NCI-H748 treated with DMSO at 0.1 percent for 48 hours (cell line): ENCODE measurements around the gene UQCR10.

Experiments
- DNase-seq: peaks from one replicate; lab custom pipeline; 2025; lab: John Stamatoyannopoulos, UW

The UQCR10 gene

DNA sequence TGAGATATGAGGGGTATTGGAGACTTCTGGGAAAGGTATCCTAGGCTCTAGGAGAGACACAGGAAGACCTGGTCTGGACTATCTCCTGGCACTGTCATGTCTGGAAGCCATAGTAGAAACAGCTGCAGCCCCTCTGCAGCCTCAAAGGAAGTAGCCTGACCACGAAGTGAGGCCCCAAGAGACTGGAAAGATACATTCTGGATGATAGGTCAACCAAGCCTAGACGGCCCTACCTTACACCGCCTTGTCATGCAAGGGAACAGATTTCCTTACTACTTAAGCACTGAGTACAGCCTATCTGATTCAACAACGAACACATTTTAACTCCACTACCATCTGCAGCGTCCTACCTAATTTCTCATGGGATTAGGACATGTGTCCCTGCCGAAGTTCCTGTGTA lies 31.1 kb downstream of the UQCR10 start:
- DNase-seq: no peak

DNA sequence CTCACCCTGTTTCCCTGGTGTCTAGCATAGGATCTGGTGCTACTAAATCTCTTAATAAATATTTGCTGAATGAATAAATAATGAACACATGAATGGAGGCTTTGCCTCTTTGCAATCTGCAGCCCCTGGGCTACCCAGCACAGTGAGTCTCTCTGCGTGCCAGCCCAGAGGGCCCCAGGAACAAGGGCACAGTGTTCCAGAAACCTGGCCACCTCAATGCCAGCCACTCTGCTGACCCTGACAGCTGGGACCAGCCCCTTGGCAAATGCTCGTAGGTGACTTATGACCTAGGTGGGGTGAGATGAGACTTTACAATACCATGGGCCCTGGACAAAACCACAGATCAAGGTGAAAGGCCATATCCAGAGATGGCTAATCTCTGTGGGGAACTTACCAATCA lies 31.6 kb downstream of the UQCR10 start:
- DNase-seq: no peak

DNA sequence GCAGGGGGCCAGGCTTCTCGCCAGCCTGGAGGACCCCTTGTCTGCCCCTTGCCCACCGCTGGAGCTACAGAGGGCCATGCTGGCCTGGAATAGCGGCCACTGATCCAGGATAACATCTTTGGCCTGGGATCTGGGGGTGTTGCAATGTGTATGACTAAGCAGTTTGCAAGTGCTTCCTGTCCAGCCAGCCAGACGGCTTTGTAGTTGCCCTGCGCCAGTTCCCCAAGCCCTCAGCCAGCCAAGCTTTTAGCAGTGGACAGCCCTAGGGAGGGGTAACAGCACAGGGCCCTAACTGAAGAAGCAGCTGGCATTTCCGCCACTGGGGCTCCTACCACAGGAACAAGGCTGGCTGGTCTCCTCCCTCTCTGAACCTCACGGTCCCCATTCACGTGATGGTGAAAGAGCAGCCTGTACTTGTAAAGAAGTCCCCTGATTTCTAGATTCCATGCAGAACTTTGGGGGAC lies 32.1 kb downstream of the UQCR10 start:
- no peak for DNase-seq

DNA sequence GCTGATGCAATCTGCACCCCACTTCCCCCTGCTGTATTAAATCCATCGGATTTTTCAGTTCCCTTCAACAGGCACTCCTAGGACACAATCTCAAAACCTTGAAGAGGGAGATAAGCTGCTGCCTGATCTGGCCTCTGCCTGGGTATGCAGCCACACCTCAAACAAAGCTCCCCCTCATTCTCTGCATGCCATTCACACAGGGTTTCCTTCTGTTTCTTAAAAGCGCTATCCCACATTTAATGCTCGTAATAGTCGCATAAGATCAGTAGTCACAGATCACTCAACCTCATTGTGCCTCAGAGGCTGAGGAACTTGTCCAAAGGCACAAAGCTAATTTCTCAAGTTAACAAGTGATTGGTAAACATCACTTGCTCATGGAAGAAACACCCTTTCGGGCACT lies 34.0 kb downstream of the UQCR10 start:
- DNase-seq: no peak

DNA sequence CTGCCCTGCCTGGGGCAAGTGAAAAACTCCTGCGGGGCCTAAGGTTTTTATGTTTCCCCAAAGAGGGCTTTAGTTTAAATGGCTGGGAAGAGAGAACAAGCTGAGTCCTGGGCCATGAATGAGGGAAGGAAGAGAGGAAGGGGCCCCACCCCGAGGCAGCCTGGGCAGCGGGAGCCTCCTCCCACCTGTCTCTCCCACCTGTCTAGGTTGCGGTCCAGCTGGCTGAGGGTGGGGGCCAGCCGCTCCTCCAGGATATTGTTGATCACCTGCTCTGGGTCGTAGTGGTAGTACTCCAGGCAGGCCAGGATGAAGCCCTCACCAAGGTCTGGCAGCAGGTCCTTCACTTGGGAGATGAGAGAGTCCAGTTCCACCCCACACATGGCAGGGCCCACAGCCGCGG lies 34.6 kb downstream of the UQCR10 start:
- no peak for DNase-seq

DNA sequence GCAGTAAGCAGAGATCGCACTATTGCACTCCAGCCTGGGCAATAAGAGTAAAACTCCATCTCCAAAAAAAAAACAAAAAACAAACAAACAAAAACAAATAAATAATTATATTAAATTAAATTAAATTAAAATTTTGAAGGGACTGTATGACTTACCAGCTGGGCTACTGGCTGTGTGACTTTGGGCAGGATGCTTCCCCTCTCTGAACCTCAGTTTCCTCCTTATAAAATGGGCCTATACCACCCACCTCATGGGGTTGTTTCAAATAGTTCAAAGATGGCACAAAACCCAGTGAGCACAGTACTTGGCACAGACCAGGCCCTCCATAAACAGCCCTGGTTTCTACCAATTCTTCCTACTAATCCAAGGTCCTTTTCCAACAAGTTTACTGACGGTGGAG lies 36.0 kb downstream of the UQCR10 start:
- no peak for DNase-seq

DNA sequence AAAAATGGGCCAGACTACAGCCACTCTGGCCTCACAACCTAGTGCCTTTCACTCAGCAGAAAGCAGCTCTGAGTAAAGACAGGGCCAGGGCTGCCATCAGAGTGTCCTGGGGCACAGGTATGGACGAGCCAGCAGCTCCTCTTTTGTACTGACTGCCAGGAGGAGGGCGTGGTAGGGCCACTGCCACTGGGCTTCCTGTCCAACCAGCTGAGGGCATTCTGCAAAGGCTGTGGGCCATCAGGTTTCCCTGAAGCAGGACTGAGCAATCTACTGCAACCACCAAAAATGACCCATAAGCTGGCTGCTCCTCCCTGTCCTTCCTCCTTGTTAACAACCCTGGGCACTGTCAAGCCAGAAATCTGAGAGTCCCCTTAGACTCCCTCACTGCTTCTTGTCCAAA lies 37.8 kb downstream of the UQCR10 start:
- DNase-seq: no peak

DNA sequence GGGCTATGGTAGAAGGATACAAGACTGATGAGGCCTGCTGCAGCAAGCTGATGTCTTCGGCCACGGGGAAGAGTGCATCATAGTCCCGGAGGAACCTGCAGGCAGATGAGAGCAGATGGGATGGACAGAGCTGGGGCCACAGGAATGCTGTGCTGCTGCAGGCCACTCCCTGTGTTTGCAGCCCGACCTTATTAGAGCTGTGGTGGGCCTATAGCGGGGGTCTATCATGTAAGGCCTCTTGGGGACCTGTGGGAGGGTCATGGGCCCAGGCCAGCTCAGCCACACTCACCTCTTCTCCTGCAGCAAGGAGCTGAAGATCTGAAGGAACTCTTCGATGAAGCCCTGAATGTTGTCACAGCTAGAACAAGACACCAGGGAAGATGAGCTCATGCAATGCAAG lies 39.0 kb downstream of the UQCR10 start:
- DNase-seq: no peak

DNA sequence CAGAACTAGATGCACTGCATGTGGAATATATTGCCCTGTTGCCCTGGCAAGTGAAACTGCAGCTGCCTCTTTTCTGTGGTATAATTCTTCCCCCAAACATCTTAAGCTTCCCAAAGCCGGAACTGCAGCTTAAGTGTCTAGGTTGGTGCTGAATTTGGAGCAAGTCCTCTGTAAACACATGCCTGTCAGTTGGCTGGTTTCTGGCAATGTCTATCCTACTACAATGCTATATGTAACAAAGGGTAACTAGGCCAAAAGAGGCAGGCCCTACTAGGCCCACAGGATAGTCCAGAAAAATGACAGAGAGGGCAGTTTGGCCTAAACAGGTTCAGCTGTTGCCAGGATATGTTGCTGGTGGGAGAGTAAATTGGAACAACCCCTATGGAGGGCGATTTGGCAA lies 43.0 kb downstream of the UQCR10 start:
- DNase-seq: no peak

DNA sequence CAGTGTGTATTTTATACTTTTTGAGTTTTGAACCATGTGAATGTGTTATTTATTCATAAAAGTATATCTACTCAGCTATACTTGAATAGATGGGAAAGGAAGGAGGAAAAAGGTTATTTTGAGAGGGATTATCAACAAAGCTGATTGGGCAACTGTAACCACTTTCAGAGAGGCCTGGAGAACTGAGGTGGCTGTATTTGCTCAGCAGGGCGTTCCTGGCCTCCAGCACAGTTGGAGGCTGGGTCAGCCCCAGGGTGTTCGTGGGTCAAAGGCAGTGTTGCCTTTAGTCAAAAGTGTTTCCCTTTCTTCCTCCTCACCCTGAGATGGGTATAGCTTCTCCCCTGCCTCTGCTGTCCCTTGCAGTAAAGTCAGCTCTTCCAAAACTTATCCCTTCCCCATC lies 44.2 kb downstream of the UQCR10 start:
- no peak for DNase-seq

DNA sequence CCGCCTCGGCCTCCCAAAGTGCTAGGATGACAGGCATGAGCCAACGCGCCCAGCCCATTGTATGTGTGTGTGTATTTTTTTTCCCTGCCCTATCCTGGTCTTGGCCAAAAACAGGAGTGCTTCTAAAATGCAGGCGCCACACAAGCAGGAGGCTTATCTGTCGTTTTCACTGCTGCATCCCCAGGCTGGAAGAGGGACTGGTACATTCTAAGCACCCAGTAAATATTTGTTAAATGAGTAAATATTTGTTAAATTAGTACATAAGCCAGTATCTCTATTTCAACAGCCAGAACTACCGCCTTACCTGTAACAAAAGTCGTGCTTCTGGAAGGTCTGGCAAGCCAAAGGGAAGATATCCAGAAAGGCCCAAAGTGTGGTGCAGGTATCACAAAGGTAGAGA lies 46.0 kb downstream of the UQCR10 start:
- no peak for DNase-seq

DNA sequence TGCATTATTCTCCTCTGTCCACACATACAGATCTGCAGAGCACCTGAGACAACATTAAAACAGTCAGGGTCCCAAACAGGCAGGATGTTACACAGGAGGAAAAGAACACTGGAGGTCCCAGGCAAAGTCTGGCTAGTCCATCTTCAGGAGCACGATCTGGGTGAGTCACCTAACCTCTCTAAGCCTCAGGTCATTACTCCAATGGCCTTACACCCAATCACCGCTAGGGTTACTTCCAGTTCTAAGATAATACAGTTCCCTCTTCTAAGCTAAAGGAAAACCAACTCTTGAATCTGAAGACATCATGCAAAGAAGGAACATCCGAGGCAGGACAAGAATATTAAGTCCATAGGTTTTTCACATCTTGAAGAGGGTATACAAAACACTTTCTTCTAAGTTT lies 46.4 kb downstream of the UQCR10 start:
- no peak for DNase-seq

DNA sequence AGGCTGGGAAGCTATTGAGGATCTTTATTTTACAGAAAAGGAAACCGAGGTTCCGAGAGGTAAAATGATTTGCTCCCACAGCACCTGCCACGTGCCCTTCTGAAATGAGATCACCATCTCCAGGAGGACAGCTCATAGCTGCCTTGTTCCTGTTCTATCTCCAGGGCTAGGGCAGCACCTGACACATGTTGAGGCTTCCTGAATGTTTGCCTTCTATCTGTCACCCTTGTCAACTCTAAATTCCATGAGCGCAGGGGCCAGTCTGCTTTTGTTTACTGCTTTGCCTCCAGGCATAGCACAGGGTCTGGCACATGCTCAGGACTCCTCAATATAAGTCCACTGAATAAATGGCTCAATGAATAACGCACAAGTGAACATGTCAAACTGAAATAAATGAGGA lies 46.8 kb downstream of the UQCR10 start:
- no peak for DNase-seq

DNA sequence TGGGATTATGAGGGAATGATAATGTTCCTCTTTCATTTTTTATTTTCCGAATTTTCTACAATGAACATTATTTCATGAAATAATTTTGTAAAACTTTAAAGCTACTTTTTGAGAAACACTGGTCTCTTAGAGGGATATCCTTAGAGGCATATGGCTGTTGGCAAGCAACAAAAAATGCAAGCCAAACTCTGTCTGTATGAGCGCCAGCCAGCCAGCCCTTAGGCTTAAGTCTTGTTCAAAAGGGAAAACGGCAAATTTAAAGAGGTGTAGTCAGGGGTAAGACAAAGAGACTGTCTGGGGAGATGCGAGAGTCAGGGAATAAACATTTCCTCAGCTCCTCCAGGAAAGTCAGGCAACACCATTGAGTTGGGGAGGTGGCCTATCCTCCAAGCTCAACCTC lies 48.4 kb downstream of the UQCR10 start:
- no peak for DNase-seq

DNA sequence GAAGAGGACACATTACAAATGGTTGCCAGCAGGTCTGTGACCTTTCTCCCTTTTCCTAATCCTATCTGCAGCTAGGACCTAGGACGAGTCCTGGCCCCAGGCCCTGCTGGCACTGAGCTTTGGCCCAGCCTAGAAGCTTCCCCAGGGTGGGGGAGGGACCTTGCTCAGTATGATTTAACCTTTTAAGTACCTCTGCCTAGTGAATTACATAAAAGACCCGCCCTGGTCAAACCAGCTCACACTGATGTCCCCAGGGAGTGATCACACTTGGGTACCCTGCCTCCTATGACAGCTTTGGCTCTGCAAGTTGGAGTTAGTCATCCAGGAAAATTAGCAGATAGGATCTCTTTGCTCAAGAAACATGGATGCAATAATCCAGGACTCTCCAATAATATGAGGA lies 49.0 kb downstream of the UQCR10 start:
- no peak for DNase-seq

DNA sequence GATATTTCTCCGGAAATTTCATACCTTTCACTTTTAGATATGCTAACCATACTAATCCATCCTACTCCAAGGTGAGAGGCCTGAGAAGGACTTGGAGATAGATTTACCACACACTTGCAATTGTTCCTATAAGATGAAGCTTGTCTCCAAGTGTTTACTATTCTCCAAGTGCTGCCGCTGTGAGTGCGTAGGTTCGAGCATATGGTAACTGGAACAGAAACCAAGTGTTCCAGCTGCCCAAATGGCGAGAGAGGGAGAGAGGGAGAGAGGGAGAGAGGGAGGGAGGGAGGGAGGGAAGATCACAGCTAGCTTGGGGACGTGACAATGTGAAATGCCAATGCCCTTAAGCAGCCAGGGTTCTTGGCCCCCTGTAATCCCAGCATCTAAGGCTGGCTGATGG lies 49.4 kb downstream of the UQCR10 start:
- DNase-seq: no peak

DNA sequence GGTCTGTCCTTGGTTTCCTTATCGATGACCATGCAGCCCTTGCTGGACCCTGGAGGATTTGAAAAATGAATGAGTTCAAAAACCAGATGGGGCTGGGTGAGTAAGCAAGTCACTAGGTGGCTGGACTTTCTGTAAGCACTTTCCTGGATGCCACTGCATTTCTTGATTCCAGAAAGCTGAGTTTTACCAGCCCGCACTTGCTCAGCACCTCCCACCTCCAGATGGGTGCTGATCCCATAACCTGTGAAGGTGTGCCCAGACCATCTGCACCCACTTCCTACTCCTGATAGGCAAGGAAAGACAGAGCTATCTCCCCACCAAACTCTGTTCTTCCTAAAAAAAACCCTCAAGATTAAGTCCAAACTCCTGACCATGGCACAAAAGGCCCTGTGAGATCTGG lies 49.8 kb downstream of the UQCR10 start:
- DNase-seq: no peak

DNA sequence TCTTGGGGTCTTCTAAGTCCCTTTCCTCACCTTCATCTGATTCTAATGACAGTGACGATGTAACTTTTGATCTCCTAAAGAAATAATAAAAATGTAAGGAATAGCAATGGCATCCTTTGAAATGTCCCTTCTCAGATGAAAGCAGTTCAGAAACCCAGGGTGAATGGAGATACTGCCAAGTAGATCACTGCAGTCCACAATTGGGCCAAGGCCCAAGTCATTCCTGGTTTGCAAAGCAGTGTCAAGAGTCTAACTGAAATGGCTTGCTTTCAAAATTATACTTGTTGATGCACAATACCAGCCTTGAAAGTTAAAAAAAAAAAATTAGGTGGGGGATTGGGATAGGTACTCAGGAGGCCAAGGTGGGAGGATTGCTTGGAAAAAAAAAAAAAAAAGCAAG lies 50.6 kb downstream of the UQCR10 start:
- no peak for DNase-seq

DNA sequence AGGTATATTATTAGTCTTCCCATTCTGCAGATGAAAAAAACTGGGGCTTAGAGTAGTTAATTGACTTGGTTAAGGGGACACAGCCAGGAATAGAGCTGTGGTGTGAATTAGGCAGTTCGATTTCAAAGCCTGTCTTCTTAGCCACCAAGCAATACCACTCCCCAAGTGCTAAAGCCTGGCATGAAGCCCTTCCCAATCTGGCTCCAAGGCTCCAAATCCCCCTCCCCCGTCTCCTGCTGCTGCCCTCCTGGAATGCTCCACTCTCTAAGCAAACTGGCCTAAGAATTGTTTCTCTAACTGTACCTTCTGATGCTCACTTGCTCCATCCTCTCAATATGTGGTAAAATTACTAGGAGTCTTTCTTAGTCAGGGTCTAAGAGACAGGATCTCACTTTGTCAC lies 52.3 kb downstream of the UQCR10 start:
- no peak for DNase-seq
